Testis (tissue), 5 donors: ENCODE data around the gene RASAL1. TPM values are rescaled to one million over a fixed set of nuclear protein-coding genes. Genes with fewer than 3 reads are reported as not detected.

Experiments
- DNase-seq: peaks from one replicate; pipeline ENCODE4 v3.0.0-alpha.2; 2019
- H3K27ac ChIP-seq, 2 donors: fragments of 200-600 bp; sonication (generic); one replicate each; pipeline ENCODE4 v1.5.1; 2019
- H3K27me3 ChIP-seq: fragments of 200-600 bp; sonication (generic); one replicate; pipeline ENCODE4 v1.5.1; 2019
- H3K36me3 ChIP-seq: fragments of 200-600 bp; sonication (generic); one replicate; pipeline ENCODE4 v1.5.1; 2017; ENCODE audit warnings: low read depth; ENCODE audit errors: missing control alignments
- H3K4me1 ChIP-seq: fragments of 200-600 bp; sonication (generic); one replicate; pipeline ENCODE4 v1.5.1; 2019
- H3K4me3 ChIP-seq, 2 donors: fragments of 200-600 bp; sonication (generic); one replicate each; pipeline ENCODE4 v1.5.1; 2017 to 2019
- H3K9me3 ChIP-seq: fragments of 200-600 bp; sonication (generic); one replicate; pipeline ENCODE4 v1.5.1; 2017
- POLR2A ChIP-seq: fragments of 450-650 bp; IDR thresholded peaks from one replicate; pipeline ENCODE4 v1.6.1; 2017; ENCODE audit warnings: antibody characterized with exemption, mild to moderate bottlenecking, moderate library complexity
- WGBS, 2 donors: methylation state at CpG; one replicate each; pipeline ENCODE4 v1.1.5; 2018; 5-methylcytosine and 5-hydroxymethylcytosine counted together
- intact Hi-C: fragments of 100-400 bp; cut with DNase I; formaldehyde crosslinking; loops from one replicate; pipeline ENCODE4 v1.15.1; 2023; ENCODE audit warnings: low total_unique reads
- long read RNA-seq, 2 donors: transcript quantifications; one replicate each; lab custom pipeline, GENCODE V29; 2026
- polyA plus RNA-seq: library from polyadenylated mRNA; stranded (reverse); fragments of 350-450 nt; fragmentation: Illumina TruSeq; extraction: RNeasy Lipid Tissue Mini Kit (QIAGEN cat#74804); gene quantifications from one replicate; pipeline ENCODE4 v1.2.3, GENCODE V29; 2014; ENCODE audit warnings: low read depth, low replicate concordance; ENCODE audit not compliant: insufficient read depth
- total RNA-seq, 2 donors: library from RNA; depleted of rRNA; stranded (reverse); fragments of >200 nt; gene quantifications; one replicate each; pipeline ENCODE4 v1.2.3, GENCODE V29; 2016
- TF ChIP-seq, protein P1 (sequence below), 3 experiments: fragments of 450-650 bp in 2 of 3; fragments of 200-600 bp in 1 of 3; sonication (generic) in 1 of 3; IDR thresholded peaks; one replicate each; pipeline ENCODE4 v1.5.1; 2016 to 2019; ENCODE audit warnings: antibody characterized with exemption in 3 of 3, mild to moderate bottlenecking in 2 of 3, moderate library complexity in 1 of 3

The RASAL1 gene, protein sequence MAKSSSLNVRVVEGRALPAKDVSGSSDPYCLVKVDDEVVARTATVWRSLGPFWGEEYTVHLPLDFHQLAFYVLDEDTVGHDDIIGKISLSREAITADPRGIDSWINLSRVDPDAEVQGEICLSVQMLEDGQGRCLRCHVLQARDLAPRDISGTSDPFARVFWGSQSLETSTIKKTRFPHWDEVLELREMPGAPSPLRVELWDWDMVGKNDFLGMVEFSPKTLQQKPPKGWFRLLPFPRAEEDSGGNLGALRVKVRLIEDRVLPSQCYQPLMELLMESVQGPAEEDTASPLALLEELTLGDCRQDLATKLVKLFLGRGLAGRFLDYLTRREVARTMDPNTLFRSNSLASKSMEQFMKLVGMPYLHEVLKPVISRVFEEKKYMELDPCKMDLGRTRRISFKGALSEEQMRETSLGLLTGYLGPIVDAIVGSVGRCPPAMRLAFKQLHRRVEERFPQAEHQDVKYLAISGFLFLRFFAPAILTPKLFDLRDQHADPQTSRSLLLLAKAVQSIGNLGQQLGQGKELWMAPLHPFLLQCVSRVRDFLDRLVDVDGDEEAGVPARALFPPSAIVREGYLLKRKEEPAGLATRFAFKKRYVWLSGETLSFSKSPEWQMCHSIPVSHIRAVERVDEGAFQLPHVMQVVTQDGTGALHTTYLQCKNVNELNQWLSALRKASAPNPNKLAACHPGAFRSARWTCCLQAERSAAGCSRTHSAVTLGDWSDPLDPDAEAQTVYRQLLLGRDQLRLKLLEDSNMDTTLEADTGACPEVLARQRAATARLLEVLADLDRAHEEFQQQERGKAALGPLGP
- 10 to 100 TPM; 18.2 to 20.1 TPM for total RNA-seq
- polyA plus RNA-seq, result 5.0 TPM
- long read RNA-seq, donor 1, result 0 reads
- long read RNA-seq, donor 2, result 0 reads

DNA sequence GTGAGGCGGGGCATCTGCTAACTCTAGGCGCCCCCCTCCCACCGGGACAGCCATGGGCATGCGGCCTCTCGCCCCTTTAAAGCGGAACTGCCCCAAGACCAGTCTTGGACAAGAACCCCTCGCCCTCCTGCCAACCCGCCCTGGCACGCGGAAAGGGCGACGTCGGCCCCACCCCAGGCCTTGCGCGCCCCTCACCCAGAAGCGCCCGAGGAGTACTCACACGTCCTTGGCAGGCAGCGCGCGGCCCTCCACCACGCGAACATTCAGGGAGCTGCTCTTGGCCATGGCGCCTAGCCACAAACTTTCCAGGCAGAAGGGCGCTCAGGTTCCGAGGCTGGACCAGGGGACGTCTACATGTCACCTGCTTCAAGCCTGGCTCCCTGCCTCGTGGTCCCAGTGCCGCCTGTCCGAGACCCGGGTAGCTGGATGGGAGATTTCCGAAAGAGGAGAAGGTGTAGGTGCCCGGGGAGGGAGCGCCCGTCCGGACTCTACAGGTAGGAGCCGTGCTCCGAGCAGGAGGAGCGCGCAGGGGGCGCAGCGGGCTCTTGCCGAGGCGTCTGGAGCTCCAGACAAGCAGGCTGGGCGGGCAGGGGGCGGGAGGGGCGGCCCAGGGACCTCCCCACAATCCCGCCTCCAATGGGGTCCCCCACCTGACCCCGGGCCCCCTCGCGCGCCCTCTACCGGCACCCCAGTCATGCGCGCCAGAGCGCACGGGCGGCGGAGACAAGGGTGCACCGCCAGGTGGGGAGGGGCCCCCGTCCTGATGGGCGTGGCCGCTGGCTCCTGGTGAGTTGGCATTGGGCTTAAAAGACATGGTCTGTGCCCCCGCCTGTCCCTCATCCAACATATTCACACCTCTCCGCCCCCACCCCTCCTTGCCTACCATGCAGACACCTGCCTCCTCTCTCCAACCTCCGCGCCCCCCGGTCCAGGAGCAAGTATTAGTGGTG is at the start of gene RASAL1:
TSS of gene RASAL1 (minus strand) at position 584 of the 950 bp plus-strand sequence. CDS start at position 285, 299 bp downstream.
- no peaks in the 10 kb centered on the region for H3K9me3 ChIP-seq
- H3K4me3 ChIP-seq, result peak within 1 kb of the TSS; percentile 34 to 58
- H3K27ac ChIP-seq, result peak within 1 kb of the TSS in 1 of 2 donors; percentile 68
- no peak for TF ChIP-seq POLR2A
- TF ChIP-seq, protein P1, sequence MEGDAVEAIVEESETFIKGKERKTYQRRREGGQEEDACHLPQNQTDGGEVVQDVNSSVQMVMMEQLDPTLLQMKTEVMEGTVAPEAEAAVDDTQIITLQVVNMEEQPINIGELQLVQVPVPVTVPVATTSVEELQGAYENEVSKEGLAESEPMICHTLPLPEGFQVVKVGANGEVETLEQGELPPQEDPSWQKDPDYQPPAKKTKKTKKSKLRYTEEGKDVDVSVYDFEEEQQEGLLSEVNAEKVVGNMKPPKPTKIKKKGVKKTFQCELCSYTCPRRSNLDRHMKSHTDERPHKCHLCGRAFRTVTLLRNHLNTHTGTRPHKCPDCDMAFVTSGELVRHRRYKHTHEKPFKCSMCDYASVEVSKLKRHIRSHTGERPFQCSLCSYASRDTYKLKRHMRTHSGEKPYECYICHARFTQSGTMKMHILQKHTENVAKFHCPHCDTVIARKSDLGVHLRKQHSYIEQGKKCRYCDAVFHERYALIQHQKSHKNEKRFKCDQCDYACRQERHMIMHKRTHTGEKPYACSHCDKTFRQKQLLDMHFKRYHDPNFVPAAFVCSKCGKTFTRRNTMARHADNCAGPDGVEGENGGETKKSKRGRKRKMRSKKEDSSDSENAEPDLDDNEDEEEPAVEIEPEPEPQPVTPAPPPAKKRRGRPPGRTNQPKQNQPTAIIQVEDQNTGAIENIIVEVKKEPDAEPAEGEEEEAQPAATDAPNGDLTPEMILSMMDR (IDR thresholded peaks at IDR 0.05), result peak; percentile 31 to 63 (median 40)
- H3K27me3 ChIP-seq, result no peaks in the 10 kb centered on the region
- intact Hi-C loops, result no loop called here
- H3K36me3 ChIP-seq, result no peaks in the 10 kb centered on the region
- H3K4me1 ChIP-seq, result peaks cover 5% of the 10 kb centered on the region
- 2 to 3% methylated on average over 19 to 59 of the region's 68 CpGs for WGBS, 2 donors
- DNase-seq, result peak; percentile 85

DNA sequence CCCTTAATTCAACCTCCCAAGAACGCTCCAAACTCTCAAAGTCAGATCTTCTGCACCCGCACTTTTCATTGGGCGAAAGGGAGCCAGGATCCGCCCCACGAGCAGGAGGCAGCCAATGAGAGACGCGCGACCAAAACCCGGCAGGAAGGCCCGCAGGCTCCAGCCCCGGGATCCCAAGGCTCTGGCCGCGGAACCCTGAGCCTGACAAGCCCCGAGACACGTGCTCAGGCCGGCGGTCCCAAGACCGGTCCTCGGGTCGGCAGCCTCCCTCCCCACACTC is 49.3 kb upstream of the RASAL1 start:
- peak overlapping the region; percentile 93 to 96 for H3K4me3 ChIP-seq
- H3K9me3 ChIP-seq, result no peaks in the 10 kb centered on the region
- intact Hi-C loops, result no loop called here
- no peak for TF ChIP-seq POLR2A
- TF ChIP-seq, protein P1 (IDR thresholded peaks at IDR 0.05), result no peak
- H3K27ac ChIP-seq, result peak overlapping the region; percentile 94
- WGBS, 2 donors, result 0% methylated on average over 11 to 17 of the region's 20 CpGs
- H3K4me1 ChIP-seq, result peaks cover 12% of the 10 kb centered on the region
- peak; percentile 95 for DNase-seq
- no peaks in the 10 kb centered on the region for H3K27me3 ChIP-seq
- H3K36me3 ChIP-seq, result no peaks in the 10 kb centered on the region

DNA sequence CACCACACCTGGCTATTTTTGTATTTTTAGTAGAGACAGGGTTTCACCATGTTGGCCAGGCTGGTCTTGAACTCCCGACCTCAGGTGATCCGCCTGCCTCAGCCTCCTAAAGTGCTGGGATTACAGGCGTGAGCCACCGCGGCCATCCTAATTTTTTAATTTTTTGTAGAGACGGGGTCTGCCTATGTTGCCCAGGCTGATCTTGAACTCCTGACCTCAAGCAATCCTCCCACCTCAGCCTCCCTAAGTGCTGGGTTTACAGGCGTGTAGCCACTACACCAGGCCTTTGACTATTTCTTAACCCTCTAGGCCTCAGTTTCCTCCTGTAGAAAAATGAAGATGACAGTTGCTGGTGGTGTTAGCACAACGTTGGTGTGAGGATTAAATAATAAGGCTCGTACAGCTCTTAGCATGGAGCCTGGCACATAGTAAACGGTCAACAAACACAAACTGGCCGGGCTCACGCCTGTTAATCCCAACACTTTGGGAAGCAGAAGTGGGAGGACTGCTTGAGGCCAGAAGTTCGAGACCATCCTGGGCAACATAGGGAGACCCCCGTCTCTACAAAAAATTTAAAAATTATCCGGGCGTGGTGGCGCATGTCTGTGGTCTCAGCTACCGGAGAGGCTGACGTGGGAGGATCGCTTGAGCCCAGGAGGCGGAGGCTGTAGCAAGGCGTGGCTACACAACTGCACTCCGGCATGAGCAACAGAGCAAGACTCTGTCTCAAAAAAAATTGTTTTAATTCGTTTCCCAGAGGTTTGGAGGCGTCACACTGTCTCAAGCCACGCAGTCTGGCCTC is 48.7 kb upstream of the RASAL1 start:
- Histone ChIP-seq H3K36me3 (no peaks in the 10 kb centered on the region), H3K27ac (peak overlapping the region in 1 of 2 donors; percentile 94), H3K4me3 (peak overlapping the region; percentile 93 to 96), H3K27me3 (no peaks in the 10 kb centered on the region), H3K9me3 (no peaks in the 10 kb centered on the region), H3K4me1 (peaks cover 12% of the 10 kb centered on the region)
- 19 to 20% methylated on average over 26 of the region's 26 CpGs for WGBS, 2 donors
- intact Hi-C loops, result no loop called here
- no peak for TF ChIP-seq POLR2A
- TF ChIP-seq, protein P1 (IDR thresholded peaks at IDR 0.05), result no peak
- no peak for DNase-seq

DNA sequence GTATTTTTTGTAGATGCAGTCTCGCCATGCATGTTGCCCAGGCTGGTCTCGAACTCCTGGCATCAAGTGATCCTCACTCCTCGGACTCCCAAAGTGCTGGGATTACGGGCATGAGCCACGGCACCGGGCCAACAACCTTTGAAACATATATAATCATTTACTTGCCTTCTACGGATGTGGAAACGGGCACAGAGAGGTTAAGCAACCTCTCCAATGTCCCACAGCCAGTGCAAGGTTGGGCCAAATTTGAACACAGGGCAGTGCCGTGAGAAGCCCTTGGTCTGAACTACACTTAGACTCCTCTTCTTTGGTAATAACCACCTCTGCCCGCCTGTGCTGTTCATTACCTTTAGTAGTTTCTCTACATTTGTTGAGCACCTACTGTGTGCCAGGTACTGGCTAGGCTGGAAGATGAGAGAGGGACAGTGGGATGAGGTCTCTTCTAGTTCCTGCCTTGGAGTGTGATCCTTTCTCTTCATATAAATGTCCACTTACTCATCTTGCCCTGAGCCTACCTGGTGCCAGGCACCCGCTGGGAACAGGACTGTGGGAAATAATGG is 47.5 kb upstream of the RASAL1 start:
- DNase-seq, result no peak
- H3K27me3 ChIP-seq, result no peaks in the 10 kb centered on the region
- H3K4me1 ChIP-seq, result peaks cover 12% of the 10 kb centered on the region
- no peaks in the 10 kb centered on the region for H3K36me3 ChIP-seq
- intact Hi-C loops, result no loop called here
- H3K27ac ChIP-seq, result no peak overlapping the region
- H3K9me3 ChIP-seq, result no peaks in the 10 kb centered on the region
- H3K4me3 ChIP-seq, result no peak overlapping the region
- WGBS, 2 donors, result 95% methylated on average over 11 of the region's 11 CpGs
- TF ChIP-seq POLR2A, result no peak
- TF ChIP-seq, protein P1 (IDR thresholded peaks at IDR 0.05), result no peak
